ENCODE results near the gene PFN2.

Gene PFN2

DNA sequence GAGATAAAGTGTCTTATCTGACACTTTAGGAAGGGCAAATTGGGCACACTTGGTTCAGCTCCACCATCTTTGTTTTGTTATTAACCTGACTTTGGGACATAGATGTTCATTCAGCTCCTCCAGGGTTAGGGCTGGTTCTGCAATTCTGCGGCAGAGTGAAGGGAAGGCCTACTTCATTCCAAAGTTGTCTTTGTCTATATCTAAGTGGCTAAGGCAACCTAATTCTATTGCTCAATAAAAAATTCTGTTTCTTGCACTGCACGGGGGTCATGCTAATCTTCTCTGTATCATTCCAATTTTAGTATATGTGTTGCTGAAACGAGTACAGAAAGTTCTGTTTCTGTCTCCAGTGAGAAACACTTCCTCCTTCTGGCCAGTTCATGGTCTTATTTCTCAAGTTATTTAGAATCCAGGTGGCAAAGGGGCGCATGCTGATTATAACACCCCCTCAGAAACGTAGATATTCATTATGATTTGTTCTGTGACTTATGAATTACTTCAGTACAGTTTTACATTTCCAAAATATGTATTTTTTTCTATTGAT is 53.5 kb downstream of the PFN2 start:
- DNase-seq (ENCODE audit: low read depth, low spot score), result no peak
